HEK293T (cell line): ENCODE results near the gene XRCC1.

Experiments
- BHLHE40 ChIP-seq: fragments of 450-650 bp; IDR thresholded peaks from 2 replicates; pipeline ENCODE4 v1.6.1; 2016; ENCODE audit warnings: mild to moderate bottlenecking, moderate library complexity, borderline replicate concordance
- ELF4 ChIP-seq: fragments of 450-650 bp; IDR thresholded peaks from 2 replicates; pipeline ENCODE4 v1.6.1; 2017; ENCODE audit warnings: antibody characterized with exemption
- FOXA1 ChIP-seq: fragments of 450-650 bp; IDR thresholded peaks from 2 replicates; pipeline ENCODE4 v1.6.1; 2016; ENCODE audit warnings: mild to moderate bottlenecking
- FOXM1 ChIP-seq: fragments of 450-650 bp; IDR thresholded peaks from 2 replicates; pipeline ENCODE4 v1.6.1; 2017; ENCODE audit warnings: mild to moderate bottlenecking, borderline replicate concordance
- HDGF ChIP-seq: fragments of 450-650 bp; IDR thresholded peaks from 2 replicates; pipeline ENCODE4 v1.6.1; 2017; ENCODE audit warnings: antibody characterized with exemption, borderline replicate concordance
- L3MBTL2 ChIP-seq: fragments of 450-650 bp; conservative IDR thresholded peaks from 2 replicates; pipeline ENCODE4 v1.6.1; 2016; ENCODE audit warnings: mild to moderate bottlenecking
- SP1 ChIP-seq: fragments of 450-650 bp; IDR thresholded peaks from 2 replicates; pipeline ENCODE4 v1.6.1; 2017
- SUZ12 ChIP-seq: fragments of 450-650 bp; IDR thresholded peaks from 2 replicates; pipeline ENCODE4 v1.6.1; 2016; ENCODE audit warnings: mild to moderate bottlenecking
- ZNF384 ChIP-seq: fragments of 450-650 bp; IDR thresholded peaks from 2 replicates; pipeline ENCODE4 v1.6.1; 2016

DNA sequence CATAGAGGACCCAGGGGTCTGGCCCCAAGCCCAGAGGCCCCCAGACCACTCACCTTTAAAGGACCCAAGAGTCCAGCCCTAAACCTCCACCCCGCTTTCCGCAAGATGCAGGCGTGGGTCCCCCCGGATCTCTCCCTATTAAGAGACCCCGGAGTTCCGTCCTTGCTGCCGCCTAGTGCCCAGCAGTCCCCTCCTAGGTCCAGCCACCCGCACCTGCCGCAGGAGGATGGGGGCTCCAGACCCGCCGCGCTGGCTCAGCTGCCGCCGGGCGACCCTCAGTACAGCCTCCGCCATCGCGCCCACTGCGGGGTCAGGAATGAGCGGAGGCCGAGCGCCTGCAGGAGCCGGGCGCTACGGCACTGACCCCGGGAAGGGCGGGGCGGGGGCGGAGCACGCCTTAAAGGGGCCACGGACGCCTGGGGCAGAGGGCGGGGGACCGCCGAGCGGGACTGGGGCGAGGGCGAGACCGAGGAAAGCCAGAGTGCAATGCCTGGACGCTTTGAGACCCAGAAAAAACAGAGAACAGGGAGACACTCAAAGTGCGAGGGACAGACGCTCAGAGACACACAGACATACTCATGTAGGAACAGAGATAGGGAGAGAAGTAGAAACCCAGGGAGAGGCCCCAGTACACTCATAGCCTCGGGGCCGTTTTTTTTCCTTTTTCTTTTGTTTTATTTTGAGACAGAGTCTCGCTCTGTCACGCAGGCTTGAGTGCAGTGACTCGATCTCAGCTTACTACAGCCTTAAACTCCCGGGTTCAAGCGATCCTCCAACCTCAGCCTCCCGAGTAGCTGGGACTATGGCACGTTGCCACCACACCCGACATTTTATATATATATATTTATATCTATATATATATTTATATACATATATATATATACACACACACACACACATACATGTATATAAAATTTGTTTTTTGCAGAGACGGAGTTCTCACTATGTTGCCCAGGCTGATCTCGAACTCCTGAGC, 48.2 kb downstream of the XRCC1 start, which contains the start of gene ETHE1:
- TF ChIP-seq HDGF (no peak), ELF4 (no peak), FOXM1 (no peak), SUZ12 (no peak), SP1 (no peak), ZNF384 (no peak), FOXA1 (no peak), BHLHE40 (no peak), L3MBTL2 (peak; percentile 43; the same call in 1 of the 2 replicates)
